Measurements from ENCODE around the gene SKAP2.

- TF ChIP-seq CTCF (IDR thresholded peaks at IDR 0.05) (no peak), POLR2A (IDR thresholded peaks at IDR 0.05) (no peak)
Observed at GRCh38 chr7:26861050-26861449, 3.3 kb downstream of the SKAP2 start.

Data from thyroid gland (tissue), 4 donors.